Effector memory CD8-positive, alpha-beta T cell (primary cell): ENCODE data around the gene KCNH2.
A peak's percentile ranks its signal among the peaks of the same experiment; 100 is the strongest.
"Not testable (repeated sequence)": the region's sequence is repeated elsewhere in the genome, so short reads cannot be mapped to it uniquely, and the experiment has no call there.

ENCODE experiments used
- ATAC-seq: fragments of 150-1000 bp; cut with Tn5 transposase; replicated peaks from 2 replicates; pipeline ENCODE4 v1.10.0; 2021; ENCODE audit warnings: mild to moderate bottlenecking, moderate library complexity
- DNase-seq, 3 experiments: peaks; one replicate each; pipeline ENCODE4 v3.0.0; 2021
- H3K27ac Mint-ChIP-seq, 2 donors: one replicate each; pipeline ENCODE4 v1.8.0; 2022; ENCODE audit warnings: mild to moderate bottlenecking in 2 of 2, mixed read lengths in 2 of 2, moderate library complexity in 2 of 2
- H3K27me3 Mint-ChIP-seq, 2 donors: one replicate each; pipeline ENCODE4 v1.8.0; 2022; ENCODE audit warnings: mixed read lengths in 2 of 2
- H3K36me3 Mint-ChIP-seq: one replicate; pipeline ENCODE4 v1.8.0; 2022; ENCODE audit warnings: mild to moderate bottlenecking, moderate library complexity, mixed read lengths; ENCODE audit not compliant: insufficient read depth
- H3K4me1 Mint-ChIP-seq, 2 donors: one replicate each; pipeline ENCODE4 v1.8.0; 2022; ENCODE audit warnings: low read depth in 2 of 2, mixed read lengths in 2 of 2
- H3K4me3 Mint-ChIP-seq, 2 donors: one replicate each; pipeline ENCODE4 v1.8.0; 2022; ENCODE audit warnings: mild to moderate bottlenecking in 2 of 2, mixed read lengths in 2 of 2, moderate library complexity in 2 of 2
- H3K9me3 Mint-ChIP-seq, 2 donors: one replicate each; pipeline ENCODE4 v1.8.0; 2022; ENCODE audit warnings: mixed read lengths in 2 of 2
- total RNA-seq, 9 experiments: gene quantifications; one replicate each; lab custom pipeline; 2026; lab: John Stamatoyannopoulos, UW

KCNH2 gene
- 0 to 3.4 (median 0.65) reads per million in 9 experiments for total RNA-seq

GRCh38 chr7:150978126-150978789 lies at the start of gene KCNH2:
Gene KCNH2, minus strand, starts transcription at chr7:150978321. Its CDS starts 408 bp downstream, at chr7:150977913.
- Mint-ChIP-seq H3K27ac (peak within 1 kb of the TSS in 1 of 2 donors; percentile 42), H3K36me3 (peaks cover 21% of the 10 kb centered on the region), H3K4me3 (peak within 1 kb of the TSS; percentile 76 to 79), H3K4me1 (peaks cover 24 to 28% of the 10 kb centered on the region in 2 donors), H3K27me3 (peaks cover 56 to 74% of the 10 kb centered on the region in 2 donors), H3K9me3 (no peaks in the 10 kb centered on the region)
- no peak for DNase-seq
- no peak for ATAC-seq

- DNase-seq, H3K27me3 Mint-ChIP-seq, H3K9me3 Mint-ChIP-seq: not testable (repeated sequence)
- Mint-ChIP-seq H3K36me3 (peaks cover 20% of the 10 kb centered on the region), H3K4me3 (peak overlapping the region; percentile 85 to 93), H3K4me1 (peaks cover 17 to 23% of the 10 kb centered on the region in 2 donors), H3K27ac (peak overlapping the region; percentile 99 to 100)
- ATAC-seq = peak; percentile 22
Observed at GRCh38 chr7:151027728-151028130, 49.6 kb upstream of the KCNH2 start.

- Mint-ChIP-seq H3K27ac (peak overlapping the region; percentile 99 to 100), H3K4me1 (peaks cover 17 to 23% of the 10 kb centered on the region in 2 donors), H3K27me3 (peaks cover 7 to 14% of the 10 kb centered on the region in 2 donors), H3K4me3 (peak overlapping the region; percentile 85 to 93), H3K36me3 (peaks cover 20% of the 10 kb centered on the region)
- not testable (repeated sequence) for ATAC-seq, H3K9me3 Mint-ChIP-seq, DNase-seq
Observed at GRCh38 chr7:151026771-151027727, 48.9 kb upstream of the KCNH2 start.

GRCh38 chr7:151025924-151026671 lies 48.0 kb upstream of the KCNH2 start:
- Mint-ChIP-seq H3K27ac (peak overlapping the region; percentile 10 to 100), H3K27me3 (peaks cover 15 to 23% of the 10 kb centered on the region in 2 donors), H3K4me1 (peaks cover 16 to 17% of the 10 kb centered on the region in 2 donors), H3K36me3 (peaks cover 20% of the 10 kb centered on the region), H3K9me3 (no peaks in the 10 kb centered on the region), H3K4me3 (no peak overlapping the region)
- ATAC-seq (no peak), DNase-seq (no peak)

GRCh38 chr7:151024435-151025056 lies 46.4 kb upstream of the KCNH2 start, which contains the start of gene ATG9B:
Gene ATG9B, minus strand, starts transcription at chr7:151024494. Its CDS starts 71 bp downstream, at chr7:151024423.
- ATAC-seq = no peak
- Mint-ChIP-seq H3K36me3 (peaks cover 16% of the 10 kb centered on the region), H3K27me3 (peaks cover 31 to 39% of the 10 kb centered on the region in 2 donors), H3K27ac (peak within 1 kb of the TSS in 1 of 2 donors; percentile 66), H3K9me3 (no peaks in the 10 kb centered on the region), H3K4me1 (peaks cover 13 to 16% of the 10 kb centered on the region in 2 donors), H3K4me3 (no peak within 1 kb of the TSS)
- DNase-seq = no peak

- peaks cover 15 to 17% of the 10 kb centered on the region in 2 donors for H3K4me1 Mint-ChIP-seq
- peaks cover 40 to 52% of the 10 kb centered on the region in 2 donors for H3K27me3 Mint-ChIP-seq
- H3K36me3 Mint-ChIP-seq = peaks cover 8% of the 10 kb centered on the region
- ATAC-seq = no peak
- no peaks in the 10 kb centered on the region for H3K9me3 Mint-ChIP-seq
- no peak overlapping the region for H3K4me3 Mint-ChIP-seq
- H3K27ac Mint-ChIP-seq = no peak overlapping the region
- no peak for DNase-seq
Observed at GRCh38 chr7:151023232-151023631, 45.1 kb upstream of the KCNH2 start.

GRCh38 chr7:151020231-151020630 lies 42.1 kb upstream of the KCNH2 start:
- H3K27me3 Mint-ChIP-seq = peaks cover 40 to 57% of the 10 kb centered on the region in 2 donors
- H3K4me3 Mint-ChIP-seq = peak overlapping the region in 1 of 2 donors; percentile 86
- H3K9me3 Mint-ChIP-seq = no peaks in the 10 kb centered on the region
- H3K36me3 Mint-ChIP-seq = peaks cover 10% of the 10 kb centered on the region
- no peak overlapping the region for H3K27ac Mint-ChIP-seq
- no peak for DNase-seq
- peaks cover 21 to 25% of the 10 kb centered on the region in 2 donors for H3K4me1 Mint-ChIP-seq
- no peak for ATAC-seq

- H3K27me3 Mint-ChIP-seq = peaks cover 40 to 57% of the 10 kb centered on the region in 2 donors
- peak overlapping the region; percentile 85 to 86 for H3K4me3 Mint-ChIP-seq
- peaks cover 21% of the 10 kb centered on the region for H3K36me3 Mint-ChIP-seq
- DNase-seq (no peak), ATAC-seq (no peak)
- H3K9me3 Mint-ChIP-seq = no peaks in the 10 kb centered on the region
- peaks cover 28 to 35% of the 10 kb centered on the region in 2 donors for H3K4me1 Mint-ChIP-seq
- no peak overlapping the region for H3K27ac Mint-ChIP-seq
Observed at GRCh38 chr7:151019130-151019447, 41.0 kb upstream of the KCNH2 start.

- peaks cover 30 to 37% of the 10 kb centered on the region in 2 donors for H3K4me1 Mint-ChIP-seq
- peak overlapping the region; percentile 85 to 86 for H3K4me3 Mint-ChIP-seq
- peak; percentile 34 to 48 (median 37) for DNase-seq
- ATAC-seq = peak; percentile 44
- H3K9me3 Mint-ChIP-seq = no peaks in the 10 kb centered on the region
- H3K36me3 Mint-ChIP-seq = peaks cover 26% of the 10 kb centered on the region
- peak overlapping the region; percentile 86 to 89 for H3K27ac Mint-ChIP-seq
- H3K27me3 Mint-ChIP-seq = peaks cover 40 to 56% of the 10 kb centered on the region in 2 donors
Observed at GRCh38 chr7:151018421-151019129, 40.5 kb upstream of the KCNH2 start.

GRCh38 chr7:151017953-151018420 lies 39.9 kb upstream of the KCNH2 start:
- Mint-ChIP-seq H3K9me3 (no peaks in the 10 kb centered on the region), H3K27me3 (peaks cover 37 to 50% of the 10 kb centered on the region in 2 donors), H3K4me3 (peak overlapping the region; percentile 85 to 86), H3K27ac (peak overlapping the region; percentile 86 to 89), H3K36me3 (peaks cover 28% of the 10 kb centered on the region), H3K4me1 (peaks cover 30 to 37% of the 10 kb centered on the region in 2 donors)
- DNase-seq (peak; percentile 77 to 83 (median 80)), ATAC-seq (peak; percentile 46)

- ATAC-seq (no peak), DNase-seq (no peak)
- Mint-ChIP-seq H3K27ac (peak overlapping the region; percentile 86 to 89), H3K36me3 (peaks cover 28% of the 10 kb centered on the region), H3K27me3 (peaks cover 33 to 45% of the 10 kb centered on the region in 2 donors), H3K9me3 (no peaks in the 10 kb centered on the region), H3K4me3 (peak overlapping the region; percentile 85 to 86), H3K4me1 (peaks cover 34 to 40% of the 10 kb centered on the region in 2 donors)
Observed at GRCh38 chr7:151017370-151017952, 39.3 kb upstream of the KCNH2 start.
